Stomach (tissue), 8 donors: ENCODE measurements around the gene TMPRSS12. TPM values are rescaled to one million over a fixed set of nuclear protein-coding genes. Genes with fewer than 3 reads are reported as not detected.

Experiments
- polyA plus RNA-seq, 3 donors: library from polyadenylated mRNA; stranded (reverse); fragments of 200-250 nt; gene quantifications; one replicate each; pipeline ENCODE4 v1.2.3, GENCODE V29; 2013
- small RNA-seq, 4 donors: library from RNA; depleted of rRNA; stranded (forward); fragments of <200 nt; gene quantifications; one replicate each; pipeline ENCODE3, GENCODE V24; 2016
- total RNA-seq, 5 donors: library from RNA; depleted of rRNA; stranded (reverse); fragments of >200 nt; gene quantifications; one replicate each; pipeline versions ENCODE4 v1.1.0 to v1.2.3, GENCODE V29; 2014 to 2016
- donor health status: healthy with polysubstance abuse.
- donor health status: Bipolar disorder and iron deficiency.
- donor health status: healthy.

The TMPRSS12 gene
- total and polyA plus RNA-seq, 8 donors: not detected

Small RNA genes within 50 kb of the gene (small RNA-seq; reads per million reads assigned to genes)
- gene AC013244.2 (0 reads per million in 4 donors), gene RN7SL519P (0 reads per million in 4 donors)

Other genes with a start within 250 kb of the TMPRSS12 start
- gene ATF1, start 78.8 kb upstream of the TMPRSS12 start, total RNA-seq: 10 to 100 TPM in 4 of 5 donors, under 1 TPM in 1; 0.58 to 42.0 (median 14.7) TPM
- 10 to 100 TPM in 2 of 3 donors, 1 to 10 TPM in 1; 7.6 to 17.4 (median 13.3) TPM for gene ATF1, start 78.8 kb upstream of the TMPRSS12 start, polyA plus RNA-seq
- gene HIGD1C, start 109.6 kb downstream of the TMPRSS12 start, total RNA-seq: not detected
- not detected for gene HIGD1C, start 109.6 kb downstream of the TMPRSS12 start, polyA plus RNA-seq
- gene SLC11A2, start 183.5 kb downstream of the TMPRSS12 start, total RNA-seq: 100 to 1,000 TPM in 2 of 5 donors, 10 to 100 TPM in 3; 29.0 to 348 (median 94.2) TPM
- gene SLC11A2, start 183.5 kb downstream of the TMPRSS12 start, polyA plus RNA-seq: 10 to 100 TPM in 2 of 3 donors, 1 to 10 TPM in 1; 5.0 to 15.9 (median 10.3) TPM
- 100 to 1,000 TPM in 2 of 5 donors, 10 to 100 TPM in 3; 33.6 to 527 (median 92.9) TPM for gene LETMD1, start 205.4 kb downstream of the TMPRSS12 start, total RNA-seq
- 10 to 100 TPM; 41.8 to 79.4 (median 70.6) TPM for gene LETMD1, start 205.4 kb downstream of the TMPRSS12 start, polyA plus RNA-seq
- 100 to 1,000 TPM in 1 of 5 donors, 10 to 100 TPM in 4; 12.5 to 117 (median 22.9) TPM for gene CSRNP2, start 240.7 kb downstream of the TMPRSS12 start, total RNA-seq
- 1 to 10 TPM; 6.0 to 8.8 (median 6.9) TPM for gene CSRNP2, start 240.7 kb downstream of the TMPRSS12 start, polyA plus RNA-seq